ENCODE measurements around the gene ZNF674. TPM values are rescaled to one million over a fixed set of nuclear protein-coding genes. Genes with fewer than 3 reads are reported as not detected.
A peak's percentile ranks its signal among the peaks of the same experiment; 100 is the strongest.

Gene ZNF674
- 8.2 and 9.0 TPM in 2 replicates for total RNA-seq (2014; rRNA removed)
- percentile 59 among the genes with signal in this experiment for Bru-seq, nascent RNA
- BruChase-seq, experiment 1, labeled RNA remaining after a 6-hour chase, result percentile 60 among the genes with signal in this experiment
- BruChase-seq, experiment 2, labeled RNA remaining after a 2-hour chase, result percentile 64 among the genes with signal in this experiment
- long read RNA-seq, partial matches to known transcripts, result 0 of 5 reads
- long read RNA-seq, other reads (novel, unspliced or antisense), result 5 of 5 reads

- Histone ChIP-seq H3K36me3 (ENCODE audit: low read depth, low read length) (peaks cover 19% of the 10 kb centered on the region), H3F3A (ENCODE audit: low read length, unreplicated experiment) (no peaks in the 10 kb centered on the region), H3K9me3 (ENCODE audit: low read length) (no peaks in the 10 kb centered on the region), H3K27me3 (ENCODE audit: low read length) (no peaks in the 10 kb centered on the region), H3K4me1 (ENCODE audit: insufficient read depth, low read length) (peaks cover 26% of the 10 kb centered on the region), H4K20me1 (ENCODE audit: low read length) (peaks cover 19% of the 10 kb centered on the region), H3K4me2 (ENCODE audit: low read length) (peak within 1 kb of the TSS; percentile 94), H3K9ac (ENCODE audit: low read length) (peak within 1 kb of the TSS; percentile 100), H3K27ac (ENCODE audit: low read length) (peak within 1 kb of the TSS; percentile 86), H3K9me2 (replicated peaks; ENCODE audit: low read length) (no peaks in the 10 kb centered on the region), H3K4me3 (ENCODE audit: low read length) (peak within 1 kb of the TSS; percentile 100), H2AFZ (ENCODE audit: low read length) (peak within 1 kb of the TSS; percentile 87), H3K79me2 (ENCODE audit: low read length) (peaks cover 52% of the 10 kb centered on the region)
- ChIA-PET CTCF (no interaction called here), POLR2A (ENCODE audit: unreplicated experiment) (no interaction called here)
- TF ChIP-seq CTCF (conservative IDR thresholded peaks at IDR 0.05; ENCODE audit: low read depth, low read length), result peak; percentile 45; the same call in 1 of the 2 replicates
- TF ChIP-seq EZH2 (IDR thresholded peaks at IDR 0.05; ENCODE audit: low read length, unreplicated experiment), result no peak
- TF ChIP-seq EZH2phosphoT487 (IDR thresholded peaks at IDR 0.05; ENCODE audit: borderline replicate concordance, low read length), result no peak
- intact Hi-C loops (cut with micrococcal nuclease), result no loop called here
- TSS peak; percentile 79 for BruUV-seq (replicated peaks)
- DNase-seq (peak; percentile 95), ATAC-seq (peak; percentile 85)
These were observed at the start of gene ZNF674 for GRCh38 chrX:46545111-46546005. Gene ZNF674, minus strand, starts transcription at chrX:46545421. Its CDS starts 3,334 bp downstream, at chrX:46542087.

GRCh38 chrX:46589977-46590723, 44.9 kb upstream of the ZNF674 start:
- H3K4me1 ChIP-seq (ENCODE audit: insufficient read depth, low read length), result peaks cover 30% of the 10 kb centered on the region
- BruUV-seq (replicated peaks), result no TSS peak
- POLR2A ChIA-PET (ENCODE audit: unreplicated experiment), result interaction anchor here (0.7 kb wide), 1 partner anchor 265 kb away, joined by 6 read pairs; no protein-coding TSS in a partner anchor

More at GRCh38 chrX:46589977-46590723, 44.9 kb upstream of the ZNF674 start:
- Histone ChIP-seq H2AFZ (ENCODE audit: low read length) (no peak overlapping the region), H3K9me2 (replicated peaks; ENCODE audit: low read length) (no peaks in the 10 kb centered on the region), H3K36me3 (ENCODE audit: low read depth, low read length) (no peaks in the 10 kb centered on the region), H3K4me2 (ENCODE audit: low read length) (peak overlapping the region; percentile 24; the same call in 1 of the 2 replicates), H3K27ac (ENCODE audit: low read length) (no peak overlapping the region), H3K9me3 (ENCODE audit: low read length) (no peaks in the 10 kb centered on the region), H3K4me3 (ENCODE audit: low read length) (no peak overlapping the region), H3K79me2 (ENCODE audit: low read length) (peaks cover 52% of the 10 kb centered on the region), H3F3A (ENCODE audit: low read length, unreplicated experiment) (no peaks in the 10 kb centered on the region), H3K9ac (ENCODE audit: low read length) (no peak overlapping the region), H3K27me3 (ENCODE audit: low read length) (no peaks in the 10 kb centered on the region), H4K20me1 (ENCODE audit: low read length) (no peaks in the 10 kb centered on the region)
- peak; percentile 72 for ATAC-seq
- CTCF ChIA-PET, result interaction anchor here (0.6 kb wide), 1 partner anchor 14 kb away, joined by 7 read pairs; no protein-coding TSS in a partner anchor
- TF ChIP-seq EZH2phosphoT487 (IDR thresholded peaks at IDR 0.05; ENCODE audit: borderline replicate concordance, low read length) (no peak), CTCF (conservative IDR thresholded peaks at IDR 0.05; ENCODE audit: low read depth, low read length) (no peak), EZH2 (IDR thresholded peaks at IDR 0.05; ENCODE audit: low read length, unreplicated experiment) (no peak)
- intact Hi-C loops (cut with micrococcal nuclease), result loop anchor here (2.0 kb wide), 1 partner anchor 13 kb away; no protein-coding TSS in a partner anchor
- peak; percentile 81 for DNase-seq

All from PC-3 (cell line).